ENCODE results near the gene UNC93A.
"Not testable (repeated sequence)": the region's sequence is repeated elsewhere in the genome, so short reads cannot be mapped to it uniquely, and the experiment has no call there.

Gene UNC93A

DNA sequence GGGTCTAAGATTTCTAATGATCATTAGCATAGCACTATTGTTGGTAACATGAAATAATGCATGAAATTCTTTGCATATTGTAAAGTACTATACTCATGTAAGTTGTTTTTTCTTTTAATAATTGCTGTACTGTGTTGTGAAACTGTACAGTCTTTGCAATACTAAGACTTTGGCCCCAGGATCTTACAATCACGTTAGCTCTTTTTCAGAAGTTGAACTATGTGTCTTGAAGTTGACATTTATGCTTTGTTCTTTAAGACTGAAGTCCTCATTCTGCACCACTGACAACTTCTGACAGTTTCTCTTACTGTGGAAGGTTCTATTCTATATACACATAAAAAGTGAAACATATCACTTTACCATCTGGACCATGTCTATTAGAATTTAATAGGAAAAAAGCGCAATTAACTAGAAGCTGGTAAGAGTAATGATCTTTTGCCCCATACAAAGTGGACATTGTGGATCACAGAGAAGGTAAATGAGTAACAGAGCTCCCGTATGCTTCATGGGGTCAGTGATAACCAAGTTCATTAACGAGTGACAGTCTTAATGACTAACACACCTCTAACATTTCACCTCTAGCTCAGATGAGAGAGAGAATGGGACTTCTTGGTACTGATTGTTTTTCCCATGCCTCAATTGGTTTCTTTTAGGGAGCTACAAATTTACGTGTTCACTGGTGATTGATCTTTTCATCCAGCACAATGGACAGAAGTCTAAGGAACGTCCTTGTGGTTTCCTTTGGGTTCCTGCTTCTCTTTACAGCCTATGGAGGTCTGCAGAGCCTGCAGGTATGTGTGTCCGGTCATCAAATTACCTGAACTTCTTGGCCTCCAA, at the start of gene UNC93A:
TSS of gene UNC93A (plus strand) at position 530 of the 837 bp plus-strand sequence. CDS start at position 705, 175 bp downstream.
- intact Hi-C loops (cut with DNase I) = no loop called here
- no peak for DNase-seq

DNA sequence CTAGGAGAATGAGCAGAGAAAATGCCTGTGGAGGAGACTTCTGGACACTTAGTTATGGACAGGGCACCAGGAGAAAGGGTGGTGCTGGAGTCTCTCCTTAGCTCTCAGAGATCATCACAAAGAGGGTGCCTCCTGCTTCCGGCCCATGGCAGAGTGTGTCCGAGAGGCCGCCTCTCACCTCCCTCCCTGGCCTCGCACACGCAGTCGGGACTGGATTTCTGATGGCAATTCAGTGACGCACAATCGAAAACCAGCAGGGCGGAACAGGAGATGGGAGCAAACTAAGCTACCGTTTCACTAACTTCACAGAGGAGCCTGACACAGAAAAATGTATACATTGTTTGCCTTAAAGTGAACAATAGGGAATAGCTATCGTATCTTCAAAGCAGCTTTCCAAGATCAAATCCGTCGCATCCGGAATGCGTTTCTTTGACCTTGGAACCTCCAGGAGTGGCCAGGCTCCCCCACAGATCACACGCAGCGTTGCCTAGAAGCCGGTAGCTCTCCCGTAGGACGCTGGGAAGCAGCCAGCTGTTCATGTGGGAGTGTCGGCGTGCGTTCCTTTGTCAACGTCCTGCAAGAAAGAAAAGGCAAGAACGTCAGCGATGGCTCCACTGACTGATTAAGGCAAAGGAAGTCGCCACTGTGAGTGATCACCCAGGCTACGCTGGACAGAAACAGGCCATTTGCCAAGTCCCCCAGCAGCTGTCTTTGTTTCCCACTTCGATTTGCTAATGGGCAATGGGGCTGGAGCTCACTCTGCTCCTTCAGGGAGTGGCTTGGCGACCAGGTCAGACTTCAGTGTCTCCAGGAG, 49.6 kb upstream of the UNC93A start:
- intact Hi-C loops (cut with DNase I) = not testable (repeated sequence)
- DNase-seq = peak in 1 of 10 donors; percentile 78

DNA sequence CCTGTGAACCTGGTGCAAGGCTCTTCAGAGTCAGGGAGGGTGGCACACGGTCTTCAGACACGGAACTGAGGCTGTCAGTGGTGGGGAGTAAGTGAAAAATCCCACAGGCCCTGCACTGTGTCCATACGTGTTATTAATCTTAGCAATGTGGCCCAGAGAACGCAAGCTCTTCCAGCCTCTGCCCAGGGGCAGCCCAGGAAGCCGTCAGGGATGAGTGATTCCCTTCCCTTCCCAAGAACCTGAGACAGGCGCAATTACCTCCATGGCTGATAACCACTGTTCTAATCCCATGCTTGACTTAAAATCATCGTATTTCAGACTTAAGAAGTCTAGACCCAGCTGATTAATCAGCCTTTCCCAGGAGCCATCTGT, 49.0 kb upstream of the UNC93A start:
- intact Hi-C loops (cut with DNase I); DNase-seq: not testable (repeated sequence)

DNA sequence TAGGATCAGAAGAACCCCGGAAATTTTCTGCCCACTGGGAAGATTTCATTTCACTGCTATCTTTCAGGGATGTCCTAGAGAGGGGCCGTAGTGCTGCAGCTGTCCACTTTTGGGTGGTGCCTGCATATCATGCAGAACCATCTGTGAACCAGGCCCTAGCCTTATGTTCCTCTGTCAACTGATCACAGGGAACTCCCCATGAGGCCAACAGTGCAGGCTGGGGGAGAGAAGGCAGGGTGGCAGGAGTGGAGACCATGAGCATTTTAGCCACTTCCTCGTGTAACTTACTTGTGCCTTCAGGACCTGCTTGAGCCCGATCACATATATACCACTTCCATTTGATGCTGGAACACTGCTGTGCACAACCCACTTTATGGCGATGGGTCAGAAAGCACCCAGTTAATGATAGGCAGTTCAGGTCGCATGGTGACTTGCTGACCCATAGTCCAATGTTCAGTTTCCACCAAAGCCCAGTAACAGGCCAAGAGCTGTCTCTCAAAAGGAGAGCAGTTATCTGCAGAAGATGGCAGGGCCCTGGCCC, 48.5 kb upstream of the UNC93A start:
- intact Hi-C loops (cut with DNase I); DNase-seq: not testable (repeated sequence)

DNA sequence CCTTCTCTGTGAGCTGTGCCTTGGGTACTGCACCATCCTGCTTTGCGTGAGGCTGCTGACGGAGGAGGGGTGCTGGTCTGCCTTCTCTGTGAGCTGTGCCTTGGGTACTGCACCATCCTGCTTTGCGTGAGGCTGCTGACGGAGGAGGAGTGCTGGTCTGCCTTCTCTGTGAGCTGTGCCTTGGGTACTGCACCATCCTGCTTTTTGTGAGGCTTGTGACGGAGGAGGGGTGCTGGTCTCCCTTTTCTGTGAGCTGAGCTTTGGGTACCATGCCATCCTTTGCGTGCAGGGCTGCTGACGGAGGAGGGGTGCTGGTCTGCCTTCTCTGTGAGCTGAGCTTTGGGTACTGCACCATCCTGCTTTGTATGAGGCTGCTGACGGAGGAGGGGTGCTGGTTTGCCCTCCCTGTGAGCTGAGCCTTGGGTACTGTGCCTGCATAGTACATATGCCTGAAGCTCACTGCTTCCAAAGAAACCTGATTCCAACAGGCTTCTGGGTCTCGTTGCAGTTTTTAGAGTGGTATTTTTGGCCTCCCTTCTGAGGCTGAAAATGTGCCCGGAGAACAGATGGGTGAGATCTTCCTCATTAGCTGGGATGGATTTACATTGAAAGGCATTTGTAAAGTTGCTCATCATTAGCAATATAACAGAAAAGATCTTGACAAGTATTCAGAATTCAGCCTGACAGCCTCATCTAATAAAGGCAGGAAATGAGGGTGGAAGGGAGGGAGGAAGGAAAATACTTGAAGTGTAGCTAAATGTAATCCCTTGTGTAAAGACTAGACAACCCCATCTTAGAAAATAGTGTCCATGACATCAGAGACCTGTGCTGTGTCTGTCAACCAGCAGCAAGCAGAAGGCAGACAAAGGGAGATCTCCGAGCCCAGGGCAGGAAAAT, 46.8 kb upstream of the UNC93A start:
- intact Hi-C loops (cut with DNase I) = no loop called here
- peak in 8 of 10 donors; percentile 41 to 93 (median 52) for DNase-seq

DNA sequence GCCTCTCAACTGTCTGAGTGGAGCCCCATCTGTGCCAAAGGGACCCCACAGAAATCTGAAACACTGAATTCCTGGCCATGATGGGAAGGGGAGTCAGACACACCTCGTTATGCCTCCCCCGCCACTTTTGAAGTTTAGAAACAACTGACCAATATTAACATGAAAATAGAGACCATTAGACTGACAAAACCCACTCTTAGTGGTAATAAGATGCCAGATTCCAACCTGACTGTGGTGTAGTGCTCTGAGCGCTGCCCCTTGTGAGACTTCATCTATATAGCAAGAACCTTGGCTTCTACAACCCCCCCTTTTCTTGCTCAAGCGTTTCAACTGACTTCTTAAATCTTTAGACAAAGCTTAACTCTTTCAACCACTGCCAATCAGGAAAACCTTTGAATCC, 46.1 kb upstream of the UNC93A start:
- no peak for DNase-seq
- intact Hi-C loops (cut with DNase I) = no loop called here

DNA sequence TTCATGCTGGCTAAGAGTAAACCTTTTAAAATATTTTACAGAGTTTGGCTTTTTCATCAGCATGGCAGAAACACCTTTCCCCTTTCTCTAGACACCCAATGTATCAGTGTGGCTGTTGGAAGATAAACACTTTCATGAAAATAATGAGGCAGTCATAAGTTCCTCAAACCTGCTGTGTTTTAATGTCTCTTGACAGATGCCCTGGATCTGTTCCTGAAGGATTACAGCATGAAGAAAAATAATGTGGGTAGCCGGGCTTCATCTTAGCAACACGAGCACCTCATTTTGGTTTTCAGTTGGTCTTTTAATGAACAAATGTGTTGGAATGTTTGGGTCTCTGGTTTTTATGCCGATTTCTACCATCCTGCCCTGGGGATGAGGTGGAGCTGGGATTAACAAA, 45.5 kb upstream of the UNC93A start:
- intact Hi-C loops (cut with DNase I) = no loop called here

DNA sequence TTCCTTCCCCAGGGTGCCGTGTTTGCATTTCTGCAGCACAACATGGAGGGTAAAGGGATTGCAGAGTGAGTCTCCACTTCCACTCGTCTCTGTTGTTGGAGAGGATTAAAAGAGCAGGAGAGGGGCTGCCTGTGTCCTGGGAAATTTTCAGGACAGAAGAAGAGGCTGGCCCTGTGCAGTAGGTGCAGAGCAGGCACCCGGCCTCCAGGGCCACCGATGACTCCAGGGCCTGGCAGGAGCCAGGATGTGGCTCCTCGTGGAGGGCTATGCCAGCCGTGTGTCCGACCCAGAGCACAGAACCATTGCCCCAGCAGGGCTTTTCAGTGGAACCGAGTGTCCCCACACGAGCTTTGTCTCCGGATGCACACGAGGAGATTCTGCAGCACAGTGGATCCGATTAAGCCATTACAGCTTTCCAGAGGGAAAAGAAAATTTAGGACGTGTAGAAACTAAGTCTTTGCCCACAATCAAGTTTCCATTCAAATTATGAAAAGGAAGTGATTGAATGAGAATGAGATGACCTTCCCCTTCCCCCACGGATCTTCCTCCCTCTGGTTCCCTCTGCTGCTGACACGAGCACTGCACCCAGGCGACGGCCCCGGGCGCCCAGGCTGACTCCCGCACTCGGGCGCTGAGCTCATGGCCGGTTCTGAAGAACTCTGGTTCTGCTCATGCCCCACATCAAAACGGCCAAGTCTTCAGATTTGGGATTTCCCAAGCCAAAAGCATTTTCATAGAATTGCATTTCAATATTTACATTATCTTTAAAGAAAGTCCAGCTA, 43.1 kb upstream of the UNC93A start:
- intact Hi-C loops (cut with DNase I) = no loop called here
- no peak for DNase-seq

More for the DNA sequence above, 45.5 kb upstream of the UNC93A start:
- DNase-seq = no peak

DNA sequence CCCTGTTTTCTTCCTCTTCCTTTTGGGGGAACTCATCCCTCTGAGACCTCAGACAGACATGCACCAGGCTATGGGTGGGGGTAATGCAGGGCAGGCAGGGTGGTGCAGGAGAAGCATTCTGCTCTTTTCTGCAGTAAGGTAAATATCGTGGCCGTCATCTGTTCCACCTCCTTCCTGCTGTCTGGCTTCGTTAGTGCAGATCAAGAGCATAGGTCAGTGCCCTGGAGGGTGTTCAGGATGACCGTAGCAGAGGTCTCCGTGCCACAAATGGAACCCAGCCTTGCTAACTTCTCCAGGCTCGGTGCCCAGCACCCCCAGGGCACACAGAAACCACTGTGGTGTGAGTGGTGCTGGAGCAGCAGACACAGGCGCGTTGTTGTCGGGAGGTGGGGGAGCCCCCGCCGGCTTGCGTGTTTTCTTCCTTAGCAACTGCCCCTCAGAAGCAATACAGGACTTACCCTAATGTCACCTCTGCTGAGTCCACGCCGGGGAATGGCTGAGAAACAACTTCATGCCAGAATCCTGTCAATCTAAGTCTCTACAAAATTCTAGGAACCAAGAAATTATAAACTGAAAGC, 42.1 kb upstream of the UNC93A start:
- intact Hi-C loops (cut with DNase I); DNase-seq: not testable (repeated sequence)

DNA sequence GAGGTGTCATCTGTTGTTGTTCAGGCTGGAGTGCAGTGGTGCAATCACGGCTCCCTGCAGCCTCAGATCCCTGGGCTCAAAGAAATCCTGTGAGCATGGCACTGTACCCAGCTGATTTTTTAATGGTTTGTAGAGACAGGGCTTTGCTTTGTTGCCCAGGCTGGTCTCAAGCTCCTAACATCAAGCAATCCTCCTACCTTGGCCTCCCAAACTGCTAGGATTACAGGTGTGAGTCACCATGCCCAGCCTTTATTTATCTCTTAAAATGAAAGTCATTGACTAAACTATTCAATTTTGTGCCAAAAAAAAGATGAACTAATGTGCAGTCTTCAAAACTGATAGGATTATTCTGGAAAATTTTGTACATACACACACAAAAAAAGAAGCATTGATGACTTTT, 38.8 kb upstream of the UNC93A start:
- intact Hi-C loops (cut with DNase I) = no loop called here
- no peak for DNase-seq

DNA sequence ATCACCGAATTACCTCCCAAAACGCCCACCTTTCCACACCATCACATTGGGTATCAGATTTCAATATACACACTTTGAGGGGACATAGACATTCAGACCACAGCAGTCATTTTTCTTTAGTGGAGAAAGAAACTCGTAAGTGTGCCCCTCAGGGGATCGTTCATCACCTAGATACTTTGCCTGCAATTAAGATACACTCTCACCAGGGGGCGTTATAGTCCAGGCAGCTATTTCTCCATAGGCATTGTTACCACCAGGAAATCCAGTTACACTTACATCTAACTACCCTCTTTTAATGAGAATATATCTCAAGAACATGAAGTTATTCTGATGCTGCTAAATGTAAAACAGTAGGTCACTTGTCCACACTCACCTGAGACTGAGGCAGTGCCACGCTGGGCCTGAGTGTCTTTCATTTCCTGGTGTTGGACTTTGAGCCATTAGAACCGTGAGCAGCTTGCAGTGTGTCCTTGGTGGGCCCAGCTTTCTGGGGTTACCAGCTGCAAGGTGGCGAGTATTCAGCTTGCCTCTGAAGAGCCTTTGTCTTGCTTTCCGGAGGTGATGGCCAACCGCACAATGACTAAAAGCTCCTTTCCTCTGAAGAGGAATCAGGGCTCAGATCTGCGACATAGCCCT, 35.1 kb upstream of the UNC93A start:
- intact Hi-C loops (cut with DNase I) = no loop called here

DNA sequence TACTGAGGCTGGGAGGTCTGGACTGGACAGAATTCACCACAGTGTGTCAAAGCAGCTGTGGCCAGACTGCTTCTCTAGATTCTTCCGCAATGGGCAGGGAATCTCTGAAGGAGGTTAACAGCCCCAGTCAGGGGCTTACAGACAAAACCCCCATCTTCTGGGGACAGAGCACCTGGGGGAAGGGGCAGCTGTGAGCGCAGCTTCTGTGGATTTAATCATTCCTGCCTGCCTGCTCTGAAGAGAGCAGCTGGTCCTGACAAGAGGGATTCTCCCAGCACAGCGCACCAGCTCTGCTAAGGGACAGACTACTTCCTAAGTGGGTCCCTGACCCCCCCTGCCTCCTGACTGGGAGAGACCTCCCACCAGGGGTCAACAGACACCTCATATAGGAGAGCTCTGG, 32.5 kb upstream of the UNC93A start:
- DNase-seq = no peak
- intact Hi-C loops (cut with DNase I) = no loop called here

More for the DNA sequence above, 35.1 kb upstream of the UNC93A start:
- peak in 1 of 10 donors; percentile 30 for DNase-seq

DNA sequence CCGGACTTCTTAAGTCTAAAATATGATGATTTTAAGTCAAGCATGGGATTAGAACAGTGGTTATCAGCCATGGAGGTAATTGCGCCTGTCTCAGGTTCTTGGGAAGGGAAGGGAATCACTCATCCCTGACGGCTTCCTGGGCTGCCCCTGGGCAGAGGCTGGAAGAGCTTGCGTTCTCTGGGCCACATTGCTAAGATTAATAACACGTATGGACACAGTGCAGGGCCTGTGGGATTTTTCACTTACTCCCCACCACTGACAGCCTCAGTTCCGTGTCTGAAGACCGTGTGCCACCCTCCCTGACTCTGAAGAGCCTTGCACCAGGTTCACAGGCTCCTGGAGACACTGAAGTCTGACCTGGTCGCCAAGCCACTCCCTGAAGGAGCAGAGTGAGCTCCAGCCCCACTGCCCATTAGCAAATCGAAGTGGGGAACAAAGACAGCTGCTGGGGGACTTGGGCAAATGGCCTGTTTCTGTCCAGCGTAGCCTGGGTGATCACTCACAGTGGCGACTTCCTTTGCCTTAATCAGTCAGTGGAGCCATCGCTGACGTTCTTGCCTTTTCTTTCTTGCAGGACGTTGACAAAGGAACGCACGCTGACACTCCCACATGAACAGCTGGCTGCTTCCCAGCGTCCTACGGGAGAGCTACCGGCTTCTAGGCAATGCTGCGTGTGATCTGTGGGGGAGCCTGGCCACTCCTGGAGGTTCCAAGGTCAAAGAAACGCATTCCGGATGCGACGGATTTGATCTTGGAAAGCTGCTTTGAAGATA, 24.9 kb upstream of the UNC93A start:
- intact Hi-C loops (cut with DNase I) = not testable (repeated sequence)
- DNase-seq = peak in 1 of 10 donors; percentile 19

DNA sequence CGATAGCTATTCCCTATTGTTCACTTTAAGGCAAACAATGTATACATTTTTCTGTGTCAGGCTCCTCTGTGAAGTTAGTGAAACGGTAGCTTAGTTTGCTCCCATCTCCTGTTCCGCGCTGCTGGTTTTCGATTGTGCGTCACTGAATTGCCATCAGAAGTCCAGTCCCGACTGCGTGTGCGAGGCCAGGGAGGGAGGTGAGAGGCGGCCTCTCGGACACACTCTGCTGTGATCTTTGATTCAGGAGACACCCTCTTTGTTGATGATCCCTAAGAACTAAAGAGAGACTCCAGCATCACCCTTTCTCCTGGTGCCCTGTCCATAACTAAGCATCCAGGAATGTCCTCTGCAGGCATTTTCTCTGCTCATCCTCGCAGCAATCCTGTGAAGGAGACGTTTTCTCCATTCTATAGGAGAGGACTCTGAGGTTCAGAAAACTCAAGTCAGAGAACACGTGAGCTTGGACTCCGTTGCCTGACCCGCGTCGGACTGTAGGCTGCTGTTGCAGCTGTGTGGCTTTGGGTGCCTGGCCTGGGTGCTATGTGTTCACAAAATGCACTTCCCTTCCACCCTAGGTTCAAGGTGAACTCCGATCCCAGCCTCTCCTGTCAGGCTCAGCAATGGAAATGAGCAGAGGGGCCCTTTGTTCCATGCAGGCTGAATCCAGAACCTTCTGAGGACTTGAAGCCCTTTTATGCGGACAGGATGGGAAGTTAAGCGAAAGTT, 24.1 kb upstream of the UNC93A start:
- intact Hi-C loops (cut with DNase I) = no loop called here
- DNase-seq = peak in 1 of 10 donors; percentile 55

DNA sequence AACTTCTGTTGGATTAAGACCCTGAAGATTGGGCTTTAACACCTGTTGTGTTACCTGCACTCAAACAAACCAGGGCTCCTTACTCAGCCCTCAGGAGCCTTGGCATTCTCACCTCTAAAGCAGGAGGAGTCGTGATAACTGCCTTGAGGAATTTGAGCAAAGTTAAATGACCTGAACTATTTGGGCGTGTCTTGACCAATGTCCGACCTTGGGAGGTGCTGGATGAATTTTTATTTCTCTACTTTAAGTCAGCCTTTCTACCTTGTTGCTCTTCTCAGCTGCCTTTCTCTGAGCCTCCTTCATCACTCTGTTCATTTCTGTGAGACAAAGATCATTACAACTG, 23.6 kb upstream of the UNC93A start:
- intact Hi-C loops (cut with DNase I) = not testable (repeated sequence)

DNA sequence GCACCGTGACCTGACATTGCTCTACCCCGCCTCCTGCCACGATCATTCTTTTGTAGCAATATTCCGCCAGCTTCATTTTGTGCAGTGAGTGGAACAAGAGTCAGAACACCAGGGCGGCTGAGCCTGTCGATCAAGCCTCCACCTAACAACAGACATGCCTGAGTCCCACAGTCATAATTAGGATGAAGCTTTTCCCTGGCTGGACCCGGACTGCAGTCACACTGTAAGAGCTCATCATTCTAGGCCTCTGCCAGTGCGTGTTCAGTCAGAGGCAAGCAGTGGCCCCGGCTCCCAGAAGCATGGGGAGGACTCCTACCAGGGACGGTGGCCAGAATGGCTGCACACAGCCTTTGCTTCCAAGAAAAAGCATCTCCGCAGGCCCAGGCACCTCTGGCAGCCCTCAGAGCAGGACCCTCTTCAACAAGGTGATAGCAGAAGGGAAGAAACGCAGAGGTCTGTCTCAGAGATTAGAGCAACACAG, 23.2 kb upstream of the UNC93A start:
- intact Hi-C loops (cut with DNase I) = no loop called here
- DNase-seq = peak in 1 of 10 donors; percentile 49

More for the DNA sequence above, 23.6 kb upstream of the UNC93A start:
- not testable (repeated sequence) for DNase-seq

DNA sequence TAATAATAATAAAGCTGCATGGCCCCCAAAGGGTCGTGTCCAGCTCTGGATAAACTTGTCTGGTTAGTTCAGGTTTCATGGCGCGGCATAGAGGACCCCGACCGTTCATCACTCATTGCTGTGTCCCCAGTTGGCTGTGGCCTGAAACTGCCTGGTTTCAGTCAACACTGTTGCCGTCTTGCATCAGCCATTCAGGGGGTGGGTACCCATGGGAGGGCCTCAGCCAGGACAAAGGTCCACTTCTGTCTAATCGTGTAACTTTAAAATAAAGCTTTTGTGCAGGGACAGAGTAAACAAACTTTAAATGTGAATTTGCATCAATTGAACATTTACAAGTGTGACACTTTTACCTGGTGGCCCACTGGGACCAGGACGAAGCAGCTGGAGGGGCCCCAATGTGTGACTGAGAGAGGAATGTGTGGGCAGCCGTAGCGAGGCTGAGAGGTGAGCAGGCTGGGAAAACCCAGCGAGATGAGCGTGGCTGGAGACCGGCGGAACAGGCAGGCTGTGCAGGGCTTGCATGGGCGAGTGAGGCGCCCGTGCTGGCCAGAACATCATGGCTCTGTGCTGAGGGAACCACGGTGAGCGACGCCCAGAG, 22.3 kb upstream of the UNC93A start:
- intact Hi-C loops (cut with DNase I) = no loop called here
- peak in 1 of 10 donors; percentile 76 for DNase-seq

Measured in posterior cingulate gyrus (tissue), 11 donors.